A549 (cell line): ENCODE measurements around the gene BCAT1. TPM values are rescaled to one million over a fixed set of nuclear protein-coding genes. Genes with fewer than 3 reads are reported as not detected.

Experiments
- ATAC-seq, 2 experiments: fragments of 200-7000 bp in 1 of 2; fragments of >200 bp in 1 of 2; cut with Nextera tagmentation in 1 of 2; cut with Tn5 transposase in 1 of 2; 3 replicates each; pipeline versions ENCODE4 v1.8.0 to v1.9.1; 2018 to 2020; ENCODE audit warnings: mild to moderate bottlenecking in 1 of 2, moderate library complexity in 1 of 2
- CTCF ChIA-PET: fragments of 300-600 bp; sonication (Branson Sonifier 250); formaldehyde crosslinking; extraction: SDS; loops from one replicate; lab custom pipeline; 2021; ENCODE audit warnings: antibody characterized with exemption, inconsistent platforms; lab: Yijun Ruan, JAX
- POLR2A ChIA-PET: fragments of 350-600 bp; formaldehyde crosslinking; extraction: SDS; loops from one replicate; lab custom pipeline; 2021; ENCODE audit warnings: antibody characterized with exemption, inconsistent platforms; lab: Yijun Ruan, JAX
- DNase-seq, 2 experiments: peaks; one replicate each; pipeline versions ENCODE4 v3.0.0 to v3.0.0-alpha.2; 2011 to 2016; ENCODE audit warnings: low read depth in 1 of 2, low spot score in 1 of 2
- FAIRE-seq: peaks from 2 replicates; lab custom pipeline; 2011; peaks lifted over from hg19 to GRCh38; lab: Jason Lieb, UNC
- H3K27ac ChIP-seq, 2 experiments: fragments of >200 bp; sonication (Bioruptor Twin); formaldehyde crosslinking; 3 replicates each; pipeline ENCODE4 v1.5.1; 2016 to 2017
- H3K4me1 ChIP-seq: fragments of >200 bp; sonication (Bioruptor Twin); formaldehyde crosslinking; 3 replicates; pipeline ENCODE4 v1.6.1; 2016
- H3K4me2 ChIP-seq: fragments of >200 bp; sonication (Bioruptor Twin); formaldehyde crosslinking; 3 replicates; pipeline ENCODE4 v1.6.1; 2016
- H3K4me3 ChIP-seq: fragments of >200 bp; sonication (Bioruptor Twin); formaldehyde crosslinking; 3 replicates; pipeline ENCODE4 v1.5.1; 2016
- H3K9me3 ChIP-seq: fragments of >200 bp; sonication (Bioruptor Twin); formaldehyde crosslinking; 3 replicates; pipeline ENCODE4 v1.6.1; 2016
- E2F6 ChIP-seq: IDR thresholded peaks from 2 replicates; pipeline ENCODE4 v1.6.1; 2012; ENCODE audit warnings: low read depth, borderline replicate concordance
- EP300 ChIP-seq, 2 experiments: fragments of >200 bp; sonication (Bioruptor Twin); formaldehyde crosslinking; IDR thresholded peaks; 2 replicates in 1 of 2; 3 replicates in 1 of 2; pipeline ENCODE4 v1.6.1; 2016 to 2017
- FOSB ChIP-seq: fragments of 250-450 bp; sonication (Bioruptor Pico); IDR thresholded peaks from 2 replicates; pipeline ENCODE4 v1.5.0; 2020; ENCODE audit warnings: mild to moderate bottlenecking, moderate library complexity
- FOXS1 ChIP-seq: fragments of 250-450 bp; sonication (Bioruptor Pico); IDR thresholded peaks from 2 replicates; pipeline ENCODE4 v1.5.0; 2020; ENCODE audit warnings: mild to moderate bottlenecking, moderate library complexity
- HMGXB4 ChIP-seq: fragments of 250-450 bp; sonication (Bioruptor Pico); IDR thresholded peaks from 2 replicates; pipeline ENCODE4 v1.5.0; 2021; ENCODE audit warnings: mild to moderate bottlenecking, moderate library complexity, borderline replicate concordance
- JUN ChIP-seq, 2 experiments: fragments of >200 bp; sonication (Bioruptor Twin); formaldehyde crosslinking; IDR thresholded peaks; 2 replicates in 1 of 2; 3 replicates in 1 of 2; pipeline ENCODE4 v1.6.1; 2016 to 2017
- KDM1A ChIP-seq: fragments of 200-600 bp; sonication (generic); IDR thresholded peaks from 2 replicates; pipeline ENCODE4 v1.6.1; 2016; ENCODE audit warnings: low read depth, mild to moderate bottlenecking
- MAFK ChIP-seq: fragments of 450-650 bp; IDR thresholded peaks from 2 replicates; pipeline ENCODE4 v1.6.1; 2014; ENCODE audit not compliant: partially characterized antibody
- MAZ ChIP-seq: fragments of 150-350 bp; IDR thresholded peaks from 2 replicates; pipeline ENCODE4 v1.6.1; 2014; ENCODE audit warnings: antibody characterized with exemption, low read depth, low read length, borderline replicate concordance
- NPAS2 ChIP-seq: fragments of 250-450 bp; sonication (Bioruptor Pico); IDR thresholded peaks from 2 replicates; pipeline ENCODE4 v1.8.0; 2022; ENCODE audit warnings: mild to moderate bottlenecking, moderate library complexity, borderline replicate concordance
- RCOR1 ChIP-seq: fragments of 150-350 bp; IDR thresholded peaks from 2 replicates; pipeline ENCODE4 v1.6.1; 2014; ENCODE audit warnings: antibody characterized with exemption, low read length, low read depth
- RFX5 ChIP-seq: fragments of 450-650 bp; IDR thresholded peaks from 2 replicates; pipeline ENCODE4 v1.7.1; 2014; ENCODE audit warnings: antibody characterized with exemption, mild to moderate bottlenecking, moderate library complexity
- RNF2 ChIP-seq: fragments of 200-600 bp; sonication (generic); IDR thresholded peaks from 2 replicates; pipeline ENCODE4 v1.6.1; 2016; ENCODE audit warnings: low read depth, mild to moderate bottlenecking, antibody characterized with exemption, moderate library complexity, borderline replicate concordance
- TFCP2L1 ChIP-seq: fragments of 250-450 bp; sonication (Bioruptor Pico); IDR thresholded peaks from 2 replicates; pipeline ENCODE4 v1.5.0; 2021; ENCODE audit warnings: mild to moderate bottlenecking
- TP53 ChIP-seq: fragments of 250-450 bp; sonication (Bioruptor Pico); IDR thresholded peaks from 2 replicates; pipeline ENCODE4 v1.5.0; 2021; ENCODE audit warnings: mild to moderate bottlenecking, moderate library complexity
- ZC3H11A ChIP-seq: fragments of 450-650 bp; IDR thresholded peaks from 2 replicates; pipeline ENCODE4 v1.6.1; 2014; ENCODE audit warnings: antibody characterized with exemption, mild to moderate bottlenecking
- WGBS: methylation state at CpG from one replicate; pipeline ENCODE4 v1.1.6; 2017; ENCODE audit errors: missing lambda C conversion rate; 5-methylcytosine and 5-hydroxymethylcytosine counted together
- polyA plus RNA-seq, 4 experiments: library from polyadenylated mRNA; depleted of rRNA in 3 of 4; stranded (reverse); fragments of >200 nt; fragmentation: RNase III in 1 of 4; extraction: RNeasy Plus Mini Kit Qiagen cat#74134 plus additional on column Dnase treatment in 1 of 4; gene quantifications; 2 replicates in 3 of 4; 3 replicates in 1 of 4; pipeline ENCODE4 v1.2.3, GENCODE V29; 2011 to 2017
- TF ChIP-seq, protein P1 (sequence below): fragments of >200 bp; sonication (Bioruptor Twin); formaldehyde crosslinking; IDR thresholded peaks from 3 replicates; pipeline ENCODE4 v1.6.1; 2016
- TF ChIP-seq, protein P2 (sequence below): fragments of 250-450 bp; sonication (Bioruptor Pico); IDR thresholded peaks from 2 replicates; pipeline ENCODE4 v1.5.0; 2020; ENCODE audit warnings: low read depth, mild to moderate bottlenecking, moderate library complexity

BCAT1 gene
- polyA plus RNA-seq, 2 of the 4 experiments (the other 2 are of a cell fraction): 10.5 to 14.6 TPM

DNA sequence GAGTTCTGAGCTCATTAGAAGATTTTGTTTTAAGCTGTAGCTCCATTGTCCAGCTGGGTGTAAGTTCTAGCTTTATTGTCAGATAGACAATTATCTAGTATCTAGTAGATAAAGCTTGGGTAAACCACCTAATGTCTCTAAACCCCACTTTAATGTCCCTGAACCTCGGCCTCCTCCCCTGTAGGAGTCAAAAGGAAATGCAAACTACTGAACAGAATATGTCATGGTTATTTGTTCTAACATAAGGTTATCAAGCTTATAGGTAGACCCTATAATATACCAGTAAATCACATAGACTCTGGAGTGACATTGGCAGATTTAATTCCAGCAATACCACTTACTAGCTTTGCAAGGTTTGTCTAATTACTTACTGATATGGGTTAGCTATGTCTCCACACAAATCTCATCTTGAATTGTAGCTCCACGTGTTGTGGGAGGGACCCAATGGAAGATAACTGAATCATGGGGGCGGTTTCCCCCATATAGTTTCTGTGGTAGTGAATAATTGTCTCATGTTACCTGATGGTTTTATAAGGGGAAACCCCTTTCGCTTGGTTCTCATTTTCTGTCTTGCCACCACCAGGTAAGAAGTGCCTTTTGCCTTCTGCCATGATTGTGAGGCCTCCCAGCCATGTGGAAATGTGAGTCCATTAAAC, 29.4 kb downstream of the BCAT1 start (continued):
- TF ChIP-seq HMGXB4 (CRISPR knock-in tag) (no peak), MAFK (no peak)

GRCh38 chr12:24918596-24918995, 30.3 kb downstream of the BCAT1 start:
- Histone ChIP-seq H3K9me3 (no peaks in the 10 kb centered on the region), H3K27ac (no peak overlapping the region), H3K4me1 (no peaks in the 10 kb centered on the region), H3K4me3 (no peak overlapping the region), H3K4me2 (no peak overlapping the region)
- ChIA-PET POLR2A (no interaction called here), CTCF (no interaction called here)
- 22% methylated on average over 2 of the region's 2 CpGs for WGBS
- DNase-seq: no peak
- ATAC-seq: no peak
- TF ChIP-seq TP53 (CRISPR knock-in tag) (no peak), RCOR1 (no peak), MAZ (no peak), JUN (IDR thresholded peaks at IDR 0.05) (no peak), RNF2 (no peak), RFX5 (no peak), KDM1A (no peak), NPAS2 (CRISPR knock-in tag) (no peak), TFCP2L1 (CRISPR knock-in tag) (no peak)
- TF ChIP-seq, protein P1, sequence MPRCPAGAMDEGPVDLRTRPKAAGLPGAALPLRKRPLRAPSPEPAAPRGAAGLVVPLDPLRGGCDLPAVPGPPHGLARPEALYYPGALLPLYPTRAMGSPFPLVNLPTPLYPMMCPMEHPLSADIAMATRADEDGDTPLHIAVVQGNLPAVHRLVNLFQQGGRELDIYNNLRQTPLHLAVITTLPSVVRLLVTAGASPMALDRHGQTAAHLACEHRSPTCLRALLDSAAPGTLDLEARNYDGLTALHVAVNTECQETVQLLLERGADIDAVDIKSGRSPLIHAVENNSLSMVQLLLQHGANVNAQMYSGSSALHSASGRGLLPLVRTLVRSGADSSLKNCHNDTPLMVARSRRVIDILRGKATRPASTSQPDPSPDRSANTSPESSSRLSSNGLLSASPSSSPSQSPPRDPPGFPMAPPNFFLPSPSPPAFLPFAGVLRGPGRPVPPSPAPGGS: no peak
- FAIRE-seq: no peak

- WGBS: 75% methylated on average over 5 of the region's 5 CpGs
- Histone ChIP-seq H3K4me2 (no peak overlapping the region), H3K4me1 (peaks cover 8% of the 10 kb centered on the region), H3K4me3 (no peak overlapping the region), H3K9me3 (no peaks in the 10 kb centered on the region), H3K27ac (no peak overlapping the region)
- TF ChIP-seq MAFK (no peak), E2F6 (no peak), FOXS1 (CRISPR knock-in tag) (no peak), EP300 (IDR thresholded peaks at IDR 0.05) (no peak), FOSB (CRISPR knock-in tag) (no peak), ZC3H11A (no peak)
- TF ChIP-seq, protein P2, sequence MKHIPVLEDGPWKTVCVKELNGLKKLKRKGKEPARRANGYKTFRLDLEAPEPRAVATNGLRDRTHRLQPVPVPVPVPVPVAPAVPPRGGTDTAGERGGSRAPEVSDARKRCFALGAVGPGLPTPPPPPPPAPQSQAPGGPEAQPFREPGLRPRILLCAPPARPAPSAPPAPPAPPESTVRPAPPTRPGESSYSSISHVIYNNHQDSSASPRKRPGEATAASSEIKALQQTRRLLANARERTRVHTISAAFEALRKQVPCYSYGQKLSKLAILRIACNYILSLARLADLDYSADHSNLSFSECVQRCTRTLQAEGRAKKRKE: no peak
- no peak for DNase-seq
- POLR2A ChIA-PET: no interaction called here
- CTCF ChIA-PET: no interaction called here
- FAIRE-seq: no peak
- ATAC-seq: no peak
These were observed 33.4 kb downstream of the BCAT1 start for GRCh38 chr12:24915501-24915900.
